ENCODE results near the gene ASCC1. TPM values are rescaled to one million over a fixed set of nuclear protein-coding genes. Genes with fewer than 3 reads are reported as not detected.

ASCC1 gene
- total and polyA plus RNA-seq, 2 of the 13 experiments (the other 11 are each of a cell fraction or from before 2014, with no cell fraction given): 21.6 to 30.1 TPM

DNA sequence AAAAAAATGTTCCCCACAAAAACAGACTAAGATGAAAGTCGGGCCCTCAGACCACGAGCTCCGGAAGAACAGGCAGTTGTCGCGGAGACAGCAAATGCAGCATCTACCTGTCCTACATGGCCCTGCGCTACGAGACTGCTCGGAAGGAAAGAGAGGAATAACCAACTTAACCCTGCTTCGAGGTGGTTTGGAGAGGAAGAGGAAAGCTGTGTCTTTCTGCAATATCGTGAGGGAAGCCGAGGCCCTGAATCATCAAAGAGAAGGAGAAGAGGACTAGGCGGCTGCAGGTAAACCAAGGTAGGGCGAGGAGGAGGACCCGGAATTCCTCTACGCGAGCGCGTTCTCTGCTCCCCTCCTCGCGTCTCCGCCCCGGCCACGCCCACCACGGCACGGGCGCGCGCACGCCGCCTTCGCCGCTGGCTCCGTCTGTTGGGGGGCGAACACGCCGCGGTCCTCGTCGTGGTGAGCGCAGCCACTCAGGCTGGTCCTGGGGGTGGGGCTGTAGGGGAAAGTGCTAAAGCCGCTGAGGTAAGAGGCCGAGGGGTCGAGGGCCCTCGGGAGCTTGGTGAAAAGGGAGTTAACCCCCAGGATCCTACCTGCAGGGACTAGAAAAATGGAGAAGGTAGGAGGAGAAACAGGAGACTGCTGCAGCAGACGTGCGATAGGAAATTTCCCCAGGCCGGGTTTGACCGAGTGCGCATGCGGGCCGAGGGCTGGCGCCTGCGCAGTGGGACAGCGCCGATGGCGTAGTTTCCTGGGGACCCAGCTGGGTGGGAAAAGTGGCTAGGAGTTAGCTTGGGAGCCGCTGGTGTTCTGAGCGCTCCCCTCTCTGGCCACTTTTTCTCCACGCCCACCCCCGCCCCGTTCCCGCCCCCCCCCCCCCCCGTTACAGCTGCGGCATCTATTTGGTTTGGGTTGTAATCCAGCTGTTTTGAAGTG lies at the start of gene ASCC1, which contains the start of gene ANAPC16 (continued):
- TF ChIP-seq YEATS2 (CRISPR knock-in tag; IDR thresholded peaks at IDR 0.05; ENCODE audit: borderline replicate concordance) (peak; percentile 90), ZNF713 (CRISPR knock-in tag; IDR thresholded peaks at IDR 0.05) (peak; percentile 88; the same call in 1 of the 2 replicates), KDM3A (CRISPR knock-in tag; IDR thresholded peaks at IDR 0.05; ENCODE audit: low read depth) (peak; percentile 85; the same call in 1 of the 2 replicates), ZFAT (CRISPR knock-in tag; conservative IDR thresholded peaks at IDR 0.05) (no peak), ZNF232 (CRISPR knock-in tag; IDR thresholded peaks at IDR 0.05; ENCODE audit: borderline replicate concordance) (peak; percentile 93; the same call in 1 of the 2 replicates), POLR2AphosphoS5 (IDR thresholded peaks at IDR 0.05; ENCODE audit: low read depth, low read length) (peak; percentile 95), MBNL3 (CRISPR knock-in tag; conservative IDR thresholded peaks at IDR 0.05) (no peak), ZNF552 (CRISPR knock-in tag; IDR thresholded peaks at IDR 0.05; ENCODE audit: borderline replicate concordance) (peak; percentile 82; the same call in 1 of the 2 replicates), ZNF441 (CRISPR knock-in tag; IDR thresholded peaks at IDR 0.05; ENCODE audit: borderline replicate concordance) (peak; percentile 70), ZSCAN9 (CRISPR knock-in tag; IDR thresholded peaks at IDR 0.05; ENCODE audit: borderline replicate concordance) (peak; percentile 91), NFIC (IDR thresholded peaks at IDR 0.05; ENCODE audit: low read length) (no peak), ZNF329 (CRISPR knock-in tag; IDR thresholded peaks at IDR 0.05; ENCODE audit: low read depth) (peak; percentile 84), ZBTB38 (CRISPR knock-in tag; IDR thresholded peaks at IDR 0.05) (peak; percentile 95), ATF1 (CRISPR knock-in tag; IDR thresholded peaks at IDR 0.05) (no peak), ZNF446 (CRISPR knock-in tag; IDR thresholded peaks at IDR 0.05) (no peak; the same call in 1 of the 2 replicates), RBM39 (IDR thresholded peaks at IDR 0.05; ENCODE audit: low read depth, low read length, poor library complexity, severe bottlenecking) (peak; percentile 91), RELA (CRISPR knock-in tag; IDR thresholded peaks at IDR 0.05) (no peak), ZFP90 (CRISPR knock-in tag; IDR thresholded peaks at IDR 0.05; ENCODE audit: borderline replicate concordance) (no peak), KDM6A (CRISPR knock-in tag; IDR thresholded peaks at IDR 0.05; ENCODE audit: low read depth) (no peak), ZNF124 (CRISPR knock-in tag; IDR thresholded peaks at IDR 0.05) (peak; percentile 87; the same call in 1 of the 2 replicates), SIN3B (IDR thresholded peaks at IDR 0.05; ENCODE audit: low read length) (no peak), TOPORS (CRISPR knock-in tag; IDR thresholded peaks at IDR 0.05) (peak; percentile 72)
- TF ChIP-seq, protein P1, sequence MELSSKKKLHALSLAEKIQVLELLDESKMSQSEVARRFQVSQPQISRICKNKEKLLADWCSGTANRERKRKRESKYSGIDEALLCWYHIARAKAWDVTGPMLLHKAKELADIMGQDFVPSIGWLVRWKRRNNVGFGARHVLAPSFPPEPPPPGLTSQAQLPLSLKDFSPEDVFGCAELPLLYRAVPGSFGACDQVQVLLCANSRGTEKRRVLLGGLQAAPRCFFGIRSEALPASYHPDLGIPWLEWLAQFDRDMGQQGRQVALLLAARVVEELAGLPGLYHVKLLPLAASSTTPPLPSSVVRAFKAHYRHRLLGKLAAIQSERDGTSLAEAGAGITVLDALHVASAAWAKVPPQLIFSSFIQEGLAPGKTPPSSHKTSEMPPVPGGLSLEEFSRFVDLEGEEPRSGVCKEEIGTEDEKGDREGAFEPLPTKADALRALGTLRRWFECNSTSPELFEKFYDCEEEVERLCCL (CRISPR knock-in tag; IDR thresholded peaks at IDR 0.05; ENCODE audit: borderline replicate concordance): peak; percentile 68; the same call in 1 of the 2 replicates
- TF ChIP-seq, protein P2, sequence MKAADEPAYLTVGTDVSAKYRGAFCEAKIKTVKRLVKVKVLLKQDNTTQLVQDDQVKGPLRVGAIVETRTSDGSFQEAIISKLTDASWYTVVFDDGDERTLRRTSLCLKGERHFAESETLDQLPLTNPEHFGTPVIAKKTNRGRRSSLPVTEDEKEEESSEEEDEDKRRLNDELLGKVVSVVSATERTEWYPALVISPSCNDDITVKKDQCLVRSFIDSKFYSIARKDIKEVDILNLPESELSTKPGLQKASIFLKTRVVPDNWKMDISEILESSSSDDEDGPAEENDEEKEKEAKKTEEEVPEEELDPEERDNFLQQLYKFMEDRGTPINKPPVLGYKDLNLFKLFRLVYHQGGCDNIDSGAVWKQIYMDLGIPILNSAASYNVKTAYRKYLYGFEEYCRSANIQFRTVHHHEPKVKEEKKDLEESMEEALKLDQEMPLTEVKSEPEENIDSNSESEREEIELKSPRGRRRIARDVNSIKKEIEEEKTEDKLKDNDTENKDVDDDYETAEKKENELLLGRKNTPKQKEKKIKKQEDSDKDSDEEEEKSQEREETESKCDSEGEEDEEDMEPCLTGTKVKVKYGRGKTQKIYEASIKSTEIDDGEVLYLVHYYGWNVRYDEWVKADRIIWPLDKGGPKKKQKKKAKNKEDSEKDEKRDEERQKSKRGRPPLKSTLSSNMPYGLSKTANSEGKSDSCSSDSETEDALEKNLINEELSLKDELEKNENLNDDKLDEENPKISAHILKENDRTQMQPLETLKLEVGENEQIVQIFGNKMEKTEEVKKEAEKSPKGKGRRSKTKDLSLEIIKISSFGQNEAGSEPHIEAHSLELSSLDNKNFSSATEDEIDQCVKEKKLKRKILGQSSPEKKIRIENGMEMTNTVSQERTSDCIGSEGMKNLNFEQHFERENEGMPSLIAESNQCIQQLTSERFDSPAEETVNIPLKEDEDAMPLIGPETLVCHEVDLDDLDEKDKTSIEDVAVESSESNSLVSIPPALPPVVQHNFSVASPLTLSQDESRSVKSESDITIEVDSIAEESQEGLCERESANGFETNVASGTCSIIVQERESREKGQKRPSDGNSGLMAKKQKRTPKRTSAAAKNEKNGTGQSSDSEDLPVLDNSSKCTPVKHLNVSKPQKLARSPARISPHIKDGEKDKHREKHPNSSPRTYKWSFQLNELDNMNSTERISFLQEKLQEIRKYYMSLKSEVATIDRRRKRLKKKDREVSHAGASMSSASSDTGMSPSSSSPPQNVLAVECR (CRISPR knock-in tag; IDR thresholded peaks at IDR 0.05; ENCODE audit: borderline replicate concordance): peak; percentile 95

All from HepG2 (cell line).